C4-2B (cell line): ENCODE data around the gene PCSK5.

Experiments
- H3K27ac ChIP-seq: fragments of 450-650 bp; 2 replicates; pipeline ENCODE4 v1.5.1; 2017
- CTCF ChIP-seq: fragments of 450-650 bp; conservative IDR thresholded peaks from 2 replicates; pipeline ENCODE4 v1.5.1; 2017; ENCODE audit warnings: mild to moderate bottlenecking
- ZFX ChIP-seq: fragments of 450-650 bp; IDR thresholded peaks from 2 replicates; pipeline ENCODE4 v1.6.1; 2017

Gene PCSK5

DNA sequence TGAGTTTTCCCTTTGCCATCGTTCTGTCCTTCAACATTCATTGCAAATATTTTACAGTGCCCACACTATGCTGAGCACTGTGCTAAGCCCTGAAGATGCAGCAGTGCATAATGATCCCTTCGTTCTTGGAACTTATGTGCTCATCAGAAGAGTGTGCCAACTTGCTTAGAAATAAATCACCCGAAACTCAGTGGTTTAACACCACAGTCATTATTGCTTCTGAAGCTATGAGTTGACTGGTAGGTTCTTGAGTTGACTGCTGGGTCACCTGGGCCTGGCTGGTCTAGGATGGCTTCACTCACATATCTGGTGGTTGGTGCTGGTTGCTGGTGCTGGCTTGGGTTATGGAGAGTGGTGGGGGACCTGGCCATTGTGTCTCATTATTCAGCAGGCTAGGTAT is 20.9 kb downstream of the PCSK5 start:
- TF ChIP-seq CTCF (no peak), ZFX (no peak)
- H3K27ac ChIP-seq: no peak overlapping the region

DNA sequence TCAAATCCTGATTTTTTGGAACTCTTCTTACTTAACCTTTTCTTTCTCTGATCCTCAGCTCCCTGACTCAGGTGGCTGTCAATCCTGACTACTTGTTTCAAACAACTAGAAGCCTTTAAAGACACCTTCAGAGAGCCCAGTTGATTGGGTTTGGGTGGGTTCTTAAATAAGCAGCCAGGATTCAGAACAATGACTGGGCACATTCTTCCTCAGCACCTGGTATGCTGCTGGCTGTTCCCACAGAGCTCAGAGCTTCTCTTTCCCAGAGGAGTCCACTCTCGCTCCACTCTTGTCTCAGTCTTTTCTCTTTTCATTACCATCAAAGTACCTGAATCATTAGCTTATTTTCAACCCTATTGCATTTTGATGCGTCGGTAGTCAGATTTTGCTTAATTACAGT is 22.5 kb downstream of the PCSK5 start:
- H3K27ac ChIP-seq: no peak overlapping the region
- TF ChIP-seq ZFX: no peak
- no peak for TF ChIP-seq CTCF

GRCh38 chr9:75914002-75914401 is 23.5 kb downstream of the PCSK5 start:
- TF ChIP-seq ZFX (no peak), CTCF (no peak)
- H3K27ac ChIP-seq: no peak overlapping the region

- no peak overlapping the region for H3K27ac ChIP-seq
- no peak for TF ChIP-seq CTCF
- no peak for TF ChIP-seq ZFX
Observed at GRCh38 chr9:75914883-75915452, 24.5 kb downstream of the PCSK5 start.

GRCh38 chr9:75918154-75918553 is 27.7 kb downstream of the PCSK5 start:
- TF ChIP-seq CTCF (no peak), ZFX (no peak)
- H3K27ac ChIP-seq: no peak overlapping the region

DNA sequence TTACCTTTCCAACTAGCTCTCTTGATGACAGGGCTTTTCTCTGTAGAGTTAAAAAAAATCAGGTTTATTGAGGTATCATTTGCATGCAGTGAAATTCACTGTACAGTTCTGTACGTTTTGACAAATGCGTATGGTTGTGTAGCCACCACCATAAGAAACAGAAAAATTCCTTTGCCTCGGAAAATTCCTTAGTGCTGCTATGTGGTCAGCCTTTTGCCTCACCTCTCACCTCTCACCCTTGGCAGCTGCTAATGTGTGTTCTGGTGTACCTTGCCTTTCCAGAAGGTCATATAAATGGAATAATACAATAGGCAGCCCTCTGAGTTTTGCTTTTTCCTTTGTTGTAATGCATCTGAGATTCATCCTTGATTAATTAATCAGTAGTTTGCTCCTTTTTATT is 28.4 kb downstream of the PCSK5 start:
- H3K27ac ChIP-seq: no peak overlapping the region
- TF ChIP-seq CTCF (no peak), ZFX (no peak)

- TF ChIP-seq CTCF (no peak), ZFX (no peak)
- no peak overlapping the region for H3K27ac ChIP-seq
Observed at GRCh38 chr9:75921391-75922127, 31.1 kb downstream of the PCSK5 start.
